GM13977 (cell line): ENCODE measurements around the gene CHD5.

Source experiments
- DNase-seq: peaks from one replicate; pipeline ENCODE4 v3.0.0; 2012; ENCODE audit warnings: low spot score
- CTCF ChIP-seq: IDR thresholded peaks from 2 replicates; pipeline ENCODE4 v1.5.1; 2012; ENCODE audit warnings: mild to moderate bottlenecking, control low read depth; ENCODE audit not compliant: insufficient read depth; ENCODE audit errors: extremely low read depth, missing control alignments
- in situ Hi-C: fragments of 300-500 bp; cut with MboI; formaldehyde crosslinking; loops from one replicate; pipeline ENCODE4 v1.12.0; 2022; ENCODE audit warnings: low sequenced_read_pairs, low pct_unique_long_range_greater_than_20kb, mixed read lengths, inconsistent platforms; ENCODE audit not compliant: unreplicated experiment

Gene CHD5

DNA sequence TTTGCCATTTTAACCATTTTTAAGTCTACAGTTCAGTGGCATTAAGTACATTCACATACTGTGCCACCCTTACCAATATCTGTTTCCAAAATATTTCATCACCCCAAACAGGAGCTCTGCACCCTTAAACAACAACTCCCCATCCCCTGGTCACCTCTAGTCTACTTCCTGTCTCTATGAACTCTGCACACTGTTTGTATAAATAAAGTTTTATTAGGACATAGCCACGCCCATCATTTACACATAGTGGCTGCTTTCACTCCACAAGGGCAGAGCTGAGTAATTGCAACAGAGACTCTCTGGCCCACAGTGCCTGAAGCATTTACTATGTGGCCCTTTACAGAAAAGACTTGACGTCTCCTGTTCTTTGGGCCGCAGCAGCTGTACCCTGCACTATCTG is 104.4 kb downstream of the CHD5 start:
- no peak for DNase-seq
- no peak for TF ChIP-seq CTCF
- in situ Hi-C loops: no loop called here

DNA sequence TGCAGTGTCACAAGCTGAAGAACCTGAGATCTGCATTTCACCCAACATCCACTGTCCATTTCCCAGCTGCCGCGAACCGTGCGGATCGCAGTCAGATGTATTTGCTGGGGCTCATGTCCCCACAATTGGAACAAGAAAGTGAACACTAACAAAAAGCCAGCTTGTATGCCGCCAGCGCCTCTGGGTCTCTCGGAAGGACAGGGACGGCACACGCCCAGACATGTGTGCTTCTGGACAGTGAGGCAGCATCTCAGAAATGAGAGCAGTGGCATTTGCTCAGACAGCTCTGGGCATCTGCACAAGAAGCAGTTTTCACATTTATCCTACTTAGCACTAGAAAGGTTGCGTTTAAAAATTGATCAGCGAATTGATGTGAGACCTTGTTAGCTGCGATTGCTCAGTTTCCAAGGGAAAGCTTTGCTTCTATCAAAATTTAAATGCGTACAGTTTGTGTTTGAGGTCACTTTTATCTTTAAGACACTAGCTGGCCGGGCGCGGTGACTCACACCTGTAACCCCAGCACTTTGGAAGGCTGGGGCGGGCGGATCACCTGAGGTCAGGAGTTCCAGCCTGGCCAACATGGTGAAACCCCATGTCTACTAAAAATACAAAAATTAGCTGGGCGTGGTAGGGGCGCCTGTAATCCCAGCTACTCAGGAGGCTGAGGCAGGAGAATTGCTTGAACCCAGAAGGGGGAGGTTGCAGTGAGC is 105.8 kb downstream of the CHD5 start:
- no peak for DNase-seq
- no peak for TF ChIP-seq CTCF
- in situ Hi-C loops: no loop called here

- no peak for DNase-seq
- no peak for TF ChIP-seq CTCF
- in situ Hi-C loops: no loop called here
These were observed 106.6 kb downstream of the CHD5 start for GRCh38 chr1:6073480-6074053.

GRCh38 chr1:6072774-6073479 is 107.2 kb downstream of the CHD5 start:
- in situ Hi-C loops: no loop called here

DNA sequence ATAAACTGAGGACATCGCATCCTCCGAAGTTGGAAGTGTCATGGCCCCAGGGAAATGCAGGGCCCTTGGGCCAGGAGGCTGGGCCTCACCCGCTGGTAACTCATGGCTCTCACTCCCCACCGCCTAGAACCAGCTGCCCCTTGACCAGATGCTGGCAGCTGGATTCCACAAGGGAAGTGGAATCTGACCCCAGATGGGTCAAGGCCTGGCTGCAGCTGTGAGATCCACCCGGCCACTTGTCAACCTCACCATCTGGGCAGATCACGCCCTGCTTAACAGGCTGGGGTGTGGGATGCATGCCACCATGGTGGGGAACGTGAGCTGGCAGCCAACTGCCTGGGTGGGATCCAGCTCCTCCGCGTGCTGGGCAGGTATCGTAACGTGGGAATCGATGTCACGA is 108.9 kb downstream of the CHD5 start:
- in situ Hi-C loops: no loop called here
- TF ChIP-seq CTCF: no peak
- no peak for DNase-seq

More at GRCh38 chr1:6072774-6073479, 107.2 kb downstream of the CHD5 start:
- no peak for TF ChIP-seq CTCF
- no peak for DNase-seq

DNA sequence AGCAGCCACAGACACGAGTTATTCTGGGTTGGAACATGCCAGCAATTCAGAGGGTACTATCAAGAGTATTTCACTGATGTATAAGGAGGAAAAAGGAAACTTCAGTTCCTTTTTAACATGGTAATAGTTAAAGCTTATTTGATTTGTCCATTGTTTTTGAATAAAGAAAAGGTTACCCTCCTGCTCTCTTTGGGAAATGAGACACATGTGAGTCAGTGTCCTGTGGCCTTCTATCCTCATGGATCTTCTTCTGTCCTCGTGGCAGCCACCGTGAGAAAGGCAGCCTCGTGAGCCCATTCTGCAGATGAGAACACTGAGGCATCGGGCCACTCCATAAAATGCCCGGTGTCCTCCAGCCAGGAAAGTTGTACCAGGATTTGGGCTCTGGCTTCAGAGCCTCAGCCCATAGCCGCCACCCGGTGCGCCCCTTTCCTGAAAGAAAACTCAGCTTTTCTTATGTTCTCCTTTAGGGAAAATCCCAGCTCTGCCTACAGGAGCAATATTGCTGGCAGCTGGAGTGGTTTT is 109.6 kb downstream of the CHD5 start:
- in situ Hi-C loops: no loop called here
- DNase-seq: no peak
- no peak for TF ChIP-seq CTCF
